GM12878 (cell line): ENCODE data around the gene SVIL.

ENCODE experiments used
- MYC ChIP-seq: IDR thresholded peaks from 2 replicates; pipeline ENCODE4 v1.6.1; 2011; ENCODE audit warnings: mild to moderate bottlenecking, low read length, moderate library complexity, inconsistent platforms; ENCODE audit not compliant: insufficient read depth, insufficient replicate concordance, insufficient read length, severe bottlenecking
- NFYB ChIP-seq: IDR thresholded peaks from 2 replicates; pipeline ENCODE4 v1.6.1; 2011; ENCODE audit warnings: low read depth, mild to moderate bottlenecking, low read length, improper control_type of control experiment, moderate library complexity; ENCODE audit not compliant: insufficient read depth

- TF ChIP-seq MYC: no peak
- TF ChIP-seq NFYB: no peak
Observed at GRCh38 chr10:29646960-29647461, 12.2 kb upstream of the SVIL start.
